Lung (tissue), 12 donors: Measurements from ENCODE around the gene GRIK1. TPM values are rescaled to one million over a fixed set of nuclear protein-coding genes. Genes with fewer than 3 reads are reported as not detected.

Experiments used
- ATAC-seq: fragments of 200-7000 bp; cut with Tn5 transposase; one replicate; pipeline ENCODE4 v1.9.1; 2020; ENCODE audit warnings: moderate number of reproducible peaks; ENCODE audit not compliant: insufficient read depth, low FRiP score
- DNase-seq, 3 donors: peaks; one replicate each; pipeline ENCODE4 v3.0.0-alpha.2; 2013 to 2017
- H3K27ac ChIP-seq, 2 donors: one replicate each; pipeline ENCODE4 v1.5.1; 2013; ENCODE audit warnings: mild to moderate bottlenecking in 2 of 2, moderate library complexity in 2 of 2, control low read depth in 1 of 2, inconsistent platforms in 1 of 2, low read depth in 1 of 2, low read length in 1 of 2
- H3K27me3 ChIP-seq, 3 donors: one replicate each; pipeline ENCODE4 v1.5.1; 2013; ENCODE audit warnings: low read length in 2 of 3; ENCODE audit not compliant: control insufficient read depth in 3 of 3, insufficient read depth in 3 of 3
- H3K36me3 ChIP-seq, 4 donors: one replicate each; pipeline ENCODE4 v1.5.1; 2013; ENCODE audit warnings: low read length in 4 of 4, mild to moderate bottlenecking in 1 of 4, moderate library complexity in 1 of 4; ENCODE audit not compliant: control insufficient read depth in 4 of 4, insufficient read depth in 4 of 4
- H3K4me1 ChIP-seq, 5 donors: one replicate each; pipeline ENCODE4 v1.5.1; 2013; ENCODE audit warnings: low read length in 5 of 5, mild to moderate bottlenecking in 2 of 5, moderate library complexity in 1 of 5; ENCODE audit not compliant: control insufficient read depth in 5 of 5, insufficient read depth in 5 of 5
- H3K4me3 ChIP-seq: one replicate; pipeline ENCODE4 v1.5.1; 2013; ENCODE audit warnings: mild to moderate bottlenecking, control low read depth, moderate library complexity
- H3K9ac ChIP-seq, 2 donors: one replicate each; pipeline ENCODE4 v1.5.1; 2013; ENCODE audit warnings: low read length in 2 of 2, control low read depth in 1 of 2; ENCODE audit not compliant: insufficient read depth in 1 of 2
- H3K9me3 ChIP-seq, 4 donors: one replicate each; pipeline ENCODE4 v1.5.1; 2013; ENCODE audit warnings: low read length in 3 of 4, mild to moderate bottlenecking in 1 of 4, moderate library complexity in 1 of 4; ENCODE audit not compliant: control insufficient read depth in 4 of 4, insufficient read depth in 3 of 4
- CTCF ChIP-seq: IDR thresholded peaks from 2 replicates; pipeline ENCODE4 v1.5.1; 2012; ENCODE audit warnings: mild to moderate bottlenecking; ENCODE audit errors: control extremely low read depth, extremely low read depth
- WGBS, 2 donors: extraction: QIAGEN DNeasy Blood & Tissue Kit; methylation state at CpG; one replicate each; pipeline ENCODE4 v1.1.7; 2013; 5-methylcytosine and 5-hydroxymethylcytosine counted together
- polyA plus RNA-seq, 2 donors: library from polyadenylated mRNA; stranded (reverse); fragments of 200-250 nt; gene quantifications; one replicate each; pipeline ENCODE4 v1.2.1, GENCODE V29; 2013
- total RNA-seq, 2 donors: library from RNA; depleted of rRNA in 1 of 2; stranded (reverse); fragments of >200 nt in 1 of 2; gene quantifications; one replicate each; pipeline ENCODE4 v1.2.1, GENCODE V29; 2014 to 2021
- donor health status: control.
- donor health status: control.
- donor health status: Bipolar disorder and iron deficiency.
- donor health status: healthy.
- donor health status: DM: yes; HTN: yes; CAD: no.

Gene GRIK1
- total and polyA plus RNA-seq, 4 donors: 0.26 TPM; not detected in 3

GRCh38 chr21:29749223-29749622, 190.6 kb downstream of the GRIK1 start:
- Histone ChIP-seq H3K4me1 (no peaks in the 10 kb centered on the region), H3K36me3 (no peaks in the 10 kb centered on the region), H3K9ac (no peak overlapping the region), H3K27me3 (no peaks in the 10 kb centered on the region), H3K27ac (no peak overlapping the region), H3K9me3 (peaks cover 0 to 1% (median 0%) of the 10 kb centered on the region in 4 donors), H3K4me3 (no peak overlapping the region)
- ATAC-seq: no peak
- DNase-seq: no peak
- WGBS, 2 donors: 95 to 98% methylated on average over 3 of the region's 3 CpGs
- TF ChIP-seq CTCF: no peak

GRCh38 chr21:29748391-29749167, 191.2 kb downstream of the GRIK1 start:
- no peaks in the 10 kb centered on the region for H3K36me3 ChIP-seq
- 63 to 84% methylated on average over 8 of the region's 8 CpGs for WGBS, 2 donors
- H3K4me3 ChIP-seq: no peak overlapping the region
- ATAC-seq: no peak
- H3K9ac ChIP-seq: no peak overlapping the region
- DNase-seq: no peak
- no peak overlapping the region for H3K27ac ChIP-seq
- H3K9me3 ChIP-seq: peaks cover 0 to 1% (median 0%) of the 10 kb centered on the region in 4 donors
- no peaks in the 10 kb centered on the region for H3K4me1 ChIP-seq
- no peak for TF ChIP-seq CTCF
- H3K27me3 ChIP-seq: no peaks in the 10 kb centered on the region

GRCh38 chr21:29741761-29742160, 198.0 kb downstream of the GRIK1 start:
- Histone ChIP-seq H3K4me3 (no peak overlapping the region), H3K9me3 (no peaks in the 10 kb centered on the region), H3K9ac (no peak overlapping the region), H3K36me3 (no peaks in the 10 kb centered on the region), H3K27ac (no peak overlapping the region), H3K4me1 (peaks cover 0 to 3% (median 0%) of the 10 kb centered on the region in 5 donors), H3K27me3 (no peaks in the 10 kb centered on the region)
- no peak for TF ChIP-seq CTCF
- DNase-seq: no peak
- WGBS, 2 donors: 86 to 93% methylated on average over 2 of the region's 2 CpGs
- no peak for ATAC-seq
